Loucy (cell line): ENCODE measurements around the gene PP2D1.

Experiments used
- CTCF ChIP-seq: fragments of 200-600 bp; sonication (generic); conservative IDR thresholded peaks from 2 replicates; pipeline ENCODE4 v1.5.1; 2014; ENCODE audit warnings: mild to moderate bottlenecking, antibody characterized with exemption, low read length
- EZH2phosphoT487 ChIP-seq: fragments of 200-600 bp; IDR thresholded peaks from 2 replicates; pipeline ENCODE4 v1.6.1; 2018; ENCODE audit warnings: antibody characterized with exemption, mild to moderate bottlenecking, moderate library complexity, borderline replicate concordance

- TF ChIP-seq CTCF (no peak), EZH2phosphoT487 (no peak)
Measured at GRCh38 chr3:19946832-19947548, 65.1 kb downstream of the PP2D1 start, which contains the start of gene RAB5A.
